ENCODE data around the gene PURB.
A peak's percentile ranks its signal among the peaks of the same experiment; 100 is the strongest.
"Not testable (repeated sequence)": the region's sequence is repeated elsewhere in the genome, so short reads cannot be mapped to it uniquely, and the experiment has no call there.

The PURB gene

GRCh38 chr7:44847920-44848634, 37.3 kb downstream of the PURB start, which contains the start of gene H2AZ2:
TSS of gene H2AZ2 (minus strand) at chr7:44848087. CDS start at chr7:44847971, 116 bp downstream.
- TF ChIP-seq CTCF (IDR thresholded peaks at IDR 0.05; ENCODE audit: insufficient read depth, low read length, poor library complexity, severe bottlenecking), result no peak
- Histone ChIP-seq H3K4me3 (replicated peaks; ENCODE audit: low read depth, low read length) (peak within 1 kb of the TSS; percentile 91), H3K27me3 (replicated peaks; ENCODE audit: control insufficient read depth, insufficient read depth, low read length) (no peaks in the 10 kb centered on the region), H3K36me3 (ENCODE audit: control insufficient read depth, insufficient read depth, low read length) (no peaks in the 10 kb centered on the region)
- DNase-seq (ENCODE audit: extremely low read depth, insufficient read length), result peak; percentile 99

GRCh38 chr7:44847509-44847919, 37.8 kb downstream of the PURB start:
- DNase-seq (ENCODE audit: extremely low read depth, insufficient read length), result peak; percentile 91
- Histone ChIP-seq H3K36me3 (ENCODE audit: control insufficient read depth, insufficient read depth, low read length) (no peaks in the 10 kb centered on the region; the same call in 1 of the 2 replicates), H3K27me3 (replicated peaks; ENCODE audit: control insufficient read depth, insufficient read depth, low read length) (no peaks in the 10 kb centered on the region), H3K4me3 (replicated peaks; ENCODE audit: low read depth, low read length) (peak overlapping the region; percentile 91)
- peak; percentile 84 for TF ChIP-seq CTCF (IDR thresholded peaks at IDR 0.05; ENCODE audit: insufficient read depth, low read length, poor library complexity, severe bottlenecking)

DNA sequence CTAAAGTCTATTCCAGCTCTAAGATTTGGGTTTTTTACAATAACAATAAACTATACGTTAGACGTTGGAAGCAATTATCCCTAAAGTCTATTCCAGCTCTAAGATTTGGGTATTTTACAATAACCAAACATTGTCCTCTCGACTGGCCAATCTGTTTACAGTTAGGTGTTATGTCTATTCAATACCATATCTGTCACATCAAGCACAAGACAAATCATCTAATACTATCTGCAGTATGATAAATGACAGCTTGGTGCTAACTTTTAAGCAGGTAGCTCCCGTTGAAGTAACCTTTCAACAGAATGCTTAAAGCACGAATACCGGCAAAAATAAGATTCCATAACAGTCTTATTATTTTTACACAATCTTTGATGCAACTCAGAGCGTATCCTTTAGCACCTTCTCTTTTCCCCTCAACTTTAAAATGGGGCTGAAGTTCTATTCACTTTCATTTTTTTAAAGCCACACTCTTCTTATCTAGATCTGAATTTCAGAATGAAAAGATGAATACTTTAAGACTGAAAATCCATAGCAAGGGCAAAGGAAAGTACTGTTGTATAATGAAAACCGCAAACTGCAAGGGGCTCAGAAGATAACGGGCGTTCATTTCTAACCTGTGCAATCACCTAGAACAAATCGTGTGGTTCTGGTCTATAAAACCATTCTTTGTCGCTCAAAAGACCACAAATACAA, 38.4 kb downstream of the PURB start:
- no peaks in the 10 kb centered on the region for H3K27me3 ChIP-seq (replicated peaks; ENCODE audit: control insufficient read depth, insufficient read depth, low read length)
- H3K36me3 ChIP-seq (ENCODE audit: control insufficient read depth, insufficient read depth, low read length), result no peaks in the 10 kb centered on the region; the same call in 1 of the 2 replicates
- no peak for TF ChIP-seq CTCF (IDR thresholded peaks at IDR 0.05; ENCODE audit: insufficient read depth, low read length, poor library complexity, severe bottlenecking)
- DNase-seq (ENCODE audit: extremely low read depth, insufficient read length), result no peak
- H3K4me3 ChIP-seq (replicated peaks; ENCODE audit: low read depth, low read length), result peak overlapping the region; percentile 91

GRCh38 chr7:44846390-44846789, 38.9 kb downstream of the PURB start:
- H3K4me3 ChIP-seq (replicated peaks; ENCODE audit: low read depth, low read length), result peak overlapping the region; percentile 91
- DNase-seq (ENCODE audit: extremely low read depth, insufficient read length); H3K36me3 ChIP-seq (ENCODE audit: control insufficient read depth, insufficient read depth, low read length); H3K27me3 ChIP-seq (replicated peaks; ENCODE audit: control insufficient read depth, insufficient read depth, low read length): not testable (repeated sequence)

DNA sequence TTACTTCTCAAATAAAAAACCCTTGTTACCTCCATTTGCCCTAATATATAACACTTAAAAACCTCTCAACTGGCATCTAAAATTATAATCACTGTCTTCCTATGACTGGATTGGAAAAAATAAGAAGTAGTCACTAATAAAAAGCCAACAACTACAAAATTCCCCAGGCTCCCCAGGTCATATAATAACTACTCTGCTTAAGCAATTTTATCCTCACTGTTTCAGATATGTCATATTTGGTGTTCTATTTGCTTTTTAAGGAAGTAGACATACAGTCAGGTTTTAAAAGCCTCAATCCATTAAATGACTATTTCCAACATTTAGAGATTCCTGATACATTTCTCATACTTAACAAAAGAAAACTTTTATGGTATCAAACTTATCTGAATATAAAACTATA, 39.9 kb downstream of the PURB start:
- Histone ChIP-seq H3K27me3 (replicated peaks; ENCODE audit: control insufficient read depth, insufficient read depth, low read length) (no peaks in the 10 kb centered on the region), H3K4me3 (replicated peaks; ENCODE audit: low read depth, low read length) (peak overlapping the region; percentile 91), H3K36me3 (ENCODE audit: control insufficient read depth, insufficient read depth, low read length) (peaks cover 2% of the 10 kb centered on the region)
- no peak for DNase-seq (ENCODE audit: extremely low read depth, insufficient read length)
- TF ChIP-seq CTCF (IDR thresholded peaks at IDR 0.05; ENCODE audit: insufficient read depth, low read length, poor library complexity, severe bottlenecking), result no peak

DNA sequence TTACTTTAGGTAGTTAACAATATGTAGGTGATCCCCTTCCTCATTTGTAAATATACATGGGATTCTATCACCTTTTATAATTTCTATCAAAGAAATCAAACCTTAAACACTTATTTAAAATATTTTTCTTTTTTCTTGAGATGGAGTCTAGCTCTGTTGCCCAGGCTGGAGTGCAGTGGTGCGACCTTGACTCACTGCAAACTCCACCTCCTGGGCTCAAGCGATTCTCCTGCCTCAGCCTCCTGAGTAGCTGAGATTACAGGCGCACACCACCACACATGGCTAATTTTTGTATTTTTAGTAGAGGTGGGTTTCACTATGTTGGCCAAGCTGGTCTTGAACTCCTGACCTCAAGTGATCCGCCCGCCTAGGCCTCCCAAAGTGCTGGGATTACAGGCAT, 41.9 kb downstream of the PURB start:
- DNase-seq (ENCODE audit: extremely low read depth, insufficient read length); H3K4me3 ChIP-seq (replicated peaks; ENCODE audit: low read depth, low read length); H3K36me3 ChIP-seq (ENCODE audit: control insufficient read depth, insufficient read depth, low read length); H3K27me3 ChIP-seq (replicated peaks; ENCODE audit: control insufficient read depth, insufficient read depth, low read length): not testable (repeated sequence)

DNA sequence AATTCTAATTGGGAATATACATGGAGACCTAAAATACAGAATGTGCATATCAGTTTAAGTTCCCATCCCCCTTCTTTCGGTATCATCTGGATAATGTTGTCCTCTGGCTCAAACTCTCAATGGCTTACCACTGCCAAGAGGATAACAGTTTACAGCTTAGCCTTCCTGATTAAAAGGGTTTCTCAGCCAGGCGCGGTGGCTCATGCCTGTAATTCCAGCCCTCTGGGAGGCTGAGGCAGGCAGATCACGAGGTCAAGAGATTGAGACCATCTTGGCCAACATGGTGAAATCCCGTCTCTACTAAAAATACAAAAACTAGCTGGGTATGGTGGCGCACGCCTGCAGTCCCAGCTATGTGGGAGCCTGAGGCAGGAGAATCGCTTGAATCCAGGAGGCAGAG, 42.7 kb downstream of the PURB start:
- H3K36me3 ChIP-seq (ENCODE audit: control insufficient read depth, insufficient read depth, low read length); DNase-seq (ENCODE audit: extremely low read depth, insufficient read length): not testable (repeated sequence)

More for the DNA sequence above, 42.7 kb downstream of the PURB start:
- not testable (repeated sequence) for H3K4me3 ChIP-seq (replicated peaks; ENCODE audit: low read depth, low read length); H3K27me3 ChIP-seq (replicated peaks; ENCODE audit: control insufficient read depth, insufficient read depth, low read length)

Measured in GM06990 (cell line).